GM12878 (cell line): ENCODE measurements around the gene CD151. TPM values are rescaled to one million over a fixed set of nuclear protein-coding genes. Genes with fewer than 3 reads are reported as not detected.

Experiments
- CHD4 ChIP-seq: fragments of 200-600 bp; sonication (generic); IDR thresholded peaks from 2 replicates; pipeline ENCODE4 v1.6.1; 2016; ENCODE audit warnings: mild to moderate bottlenecking
- E4F1 ChIP-seq: fragments of 450-650 bp; IDR thresholded peaks from 2 replicates; pipeline ENCODE4 v1.6.1; 2018; ENCODE audit warnings: borderline replicate concordance, mild to moderate bottlenecking; ENCODE audit not compliant: partially characterized antibody
- FOXK2 ChIP-seq: fragments of 450-650 bp; IDR thresholded peaks from 2 replicates; pipeline ENCODE4 v1.6.1; 2017; ENCODE audit warnings: mild to moderate bottlenecking, moderate library complexity
- KAT2A ChIP-seq: conservative IDR thresholded peaks from 2 replicates; pipeline ENCODE4 v1.6.1; 2011; ENCODE audit warnings: low read depth, low read length; ENCODE audit not compliant: control insufficient read depth
- MTA3 ChIP-seq: IDR thresholded peaks from 2 replicates; pipeline ENCODE4 v1.6.1; 2012; ENCODE audit warnings: low read length, inconsistent platforms, borderline replicate concordance
- MYC ChIP-seq: IDR thresholded peaks from 2 replicates; pipeline ENCODE4 v1.6.1; 2011; ENCODE audit warnings: mild to moderate bottlenecking, low read length, moderate library complexity, inconsistent platforms; ENCODE audit not compliant: insufficient read depth, insufficient replicate concordance, insufficient read length, severe bottlenecking
- NBN ChIP-seq: fragments of 450-650 bp; IDR thresholded peaks from 2 replicates; pipeline ENCODE4 v1.6.1; 2016
- NFYA ChIP-seq: IDR thresholded peaks from 2 replicates; pipeline ENCODE4 v1.6.1; 2011; ENCODE audit warnings: low read depth, mild to moderate bottlenecking, low read length, improper control_type of control experiment, borderline replicate concordance
- PAX8 ChIP-seq: fragments of 450-650 bp; IDR thresholded peaks from 2 replicates; pipeline ENCODE4 v1.6.1; 2017; ENCODE audit warnings: mild to moderate bottlenecking, moderate library complexity
- PML ChIP-seq: IDR thresholded peaks from 2 replicates; pipeline ENCODE4 v1.6.1; 2012; ENCODE audit warnings: low read length, inconsistent platforms
- RCOR1 ChIP-seq: conservative IDR thresholded peaks from 2 replicates; pipeline ENCODE4 v1.6.1; 2012; ENCODE audit warnings: low read depth, low read length, improper control_type of control experiment
- RUNX3 ChIP-seq: IDR thresholded peaks from 2 replicates; pipeline ENCODE4 v1.6.1; 2012; ENCODE audit warnings: low read length, inconsistent platforms
- SMAD1 ChIP-seq: fragments of 450-650 bp; IDR thresholded peaks from 2 replicates; pipeline ENCODE4 v1.6.1; 2018; ENCODE audit warnings: mild to moderate bottlenecking, low read depth; ENCODE audit not compliant: partially characterized antibody
- SMAD5 ChIP-seq: IDR thresholded peaks from 2 replicates; pipeline ENCODE4 v1.6.1; 2016; ENCODE audit warnings: antibody characterized with exemption, low read depth
- SRF ChIP-seq, 2 experiments: IDR thresholded peaks; 2 replicates each; pipeline ENCODE4 v1.6.1; 2011; ENCODE audit warnings: low read depth in 2 of 2, low read length in 2 of 2, mild to moderate bottlenecking in 1 of 2, moderate library complexity in 1 of 2
- STAT3 ChIP-seq: IDR thresholded peaks from 2 replicates; pipeline ENCODE4 v1.6.1; 2011; ENCODE audit warnings: low read depth, low read length, improper control_type of control experiment
- TCF12 ChIP-seq: IDR thresholded peaks from 2 replicates; pipeline ENCODE4 v1.6.1; 2011; ENCODE audit warnings: low read depth, mild to moderate bottlenecking, low read length
- TCF3 ChIP-seq: IDR thresholded peaks from 2 replicates; pipeline ENCODE4 v1.6.1; 2012; ENCODE audit warnings: low read depth, mild to moderate bottlenecking, low read length, borderline replicate concordance; ENCODE audit not compliant: insufficient read depth
- WRNIP1 ChIP-seq: IDR thresholded peaks from 2 replicates; pipeline ENCODE4 v1.6.1; 2011; ENCODE audit warnings: low read depth, low read length, improper control_type of control experiment, borderline replicate concordance
- ZBTB11 ChIP-seq: fragments of 450-650 bp; formaldehyde crosslinking; IDR thresholded peaks from 2 replicates; pipeline ENCODE4 v1.5.0; 2022; ENCODE audit warnings: mild to moderate bottlenecking, missing genetic modification characterization
- ZNF622 ChIP-seq: fragments of 450-650 bp; IDR thresholded peaks from 2 replicates; pipeline ENCODE4 v1.6.1; 2017; ENCODE audit warnings: mild to moderate bottlenecking, inconsistent platforms
- polyA plus RNA-seq, 11 experiments: library from polyadenylated mRNA; depleted of rRNA in 4 of 11; unstranded in 6 of 11; stranded (reverse) in 5 of 11; fragments of >200 nt; fragmentation: Nextera tagmentation in 4 of 11; fragmentation: Illumina TruSeq in 1 of 11; extraction: Ambion mirVana in 4 of 11; extraction: Trizol in 1 of 11; gene quantifications; 1 replicate in 1 of 11; 2 replicates in 10 of 11; pipeline versions ENCODE4 v1.2.1 to v1.2.3, GENCODE V29; 2011 to 2016; ENCODE audit warnings: inconsistent platforms in 2 of 11, missing spikeins in 2 of 11, low read depth in 1 of 11
- total RNA-seq, 4 experiments: library from RNA; depleted of rRNA in 3 of 4; stranded (reverse); fragments of >200 nt in 3 of 4; fragmentation: Illumina TruSeq in 1 of 4; extraction: Trizol in 1 of 4; gene quantifications; 2 replicates each; pipeline versions ENCODE4 v1.2.1 to v1.2.3, GENCODE V29; 2013 to 2021
- TF ChIP-seq, protein P1 (sequence below): IDR thresholded peaks from 2 replicates; pipeline ENCODE4 v1.6.1; 2012; ENCODE audit warnings: low read depth, low read length, improper control_type of control experiment
- TF ChIP-seq, protein P2 (sequence below): fragments of 450-650 bp; IDR thresholded peaks from 2 replicates; pipeline ENCODE4 v1.6.1; 2017; ENCODE audit warnings: mild to moderate bottlenecking

The CD151 gene
- total and polyA plus RNA-seq, 10 of the 15 experiments (the other 5 are each of a cell fraction or from before 2014, with no cell fraction given) = 0.52 to 41.7 (median 14.7) TPM

- TF ChIP-seq, protein P1, sequence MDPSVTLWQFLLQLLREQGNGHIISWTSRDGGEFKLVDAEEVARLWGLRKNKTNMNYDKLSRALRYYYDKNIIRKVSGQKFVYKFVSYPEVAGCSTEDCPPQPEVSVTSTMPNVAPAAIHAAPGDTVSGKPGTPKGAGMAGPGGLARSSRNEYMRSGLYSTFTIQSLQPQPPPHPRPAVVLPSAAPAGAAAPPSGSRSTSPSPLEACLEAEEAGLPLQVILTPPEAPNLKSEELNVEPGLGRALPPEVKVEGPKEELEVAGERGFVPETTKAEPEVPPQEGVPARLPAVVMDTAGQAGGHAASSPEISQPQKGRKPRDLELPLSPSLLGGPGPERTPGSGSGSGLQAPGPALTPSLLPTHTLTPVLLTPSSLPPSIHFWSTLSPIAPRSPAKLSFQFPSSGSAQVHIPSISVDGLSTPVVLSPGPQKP = peak; percentile 91
- peak; percentile 48; the same call in 1 of the 2 replicates for TF ChIP-seq TCF12
- TF ChIP-seq TCF3 = peak; percentile 68; the same call in 1 of the 2 replicates
- peak; percentile 91 for TF ChIP-seq MYC
- TF ChIP-seq ZBTB11 (CRISPR knock-in tag) = no peak; the same call in 1 of the 2 replicates
- TF ChIP-seq MTA3 = no peak
- TF ChIP-seq NBN = peak; percentile 100
- no peak for TF ChIP-seq WRNIP1
- peak; percentile 73 for TF ChIP-seq RUNX3
- TF ChIP-seq SMAD1 = no peak
- no peak for TF ChIP-seq PAX8
- 0 out of 2 replicates have a peak, but pooled peaks have one; percentile 50 for TF ChIP-seq FOXK2
- TF ChIP-seq CHD4 = no peak
- TF ChIP-seq SRF (IDR thresholded peaks at IDR 0.05; ENCODE audit: low read depth in 2 of 2, low read length in 2 of 2) = peak; percentile 39 to 84
- TF ChIP-seq E4F1 = peak; percentile 35
- peak; percentile 84 for TF ChIP-seq PML
- no peak for TF ChIP-seq NFYA
- TF ChIP-seq STAT3 = no peak
- no peak for TF ChIP-seq RCOR1
- TF ChIP-seq ZNF622 = no peak
- TF ChIP-seq SMAD5 = peak; percentile 93
- TF ChIP-seq, protein P2, sequence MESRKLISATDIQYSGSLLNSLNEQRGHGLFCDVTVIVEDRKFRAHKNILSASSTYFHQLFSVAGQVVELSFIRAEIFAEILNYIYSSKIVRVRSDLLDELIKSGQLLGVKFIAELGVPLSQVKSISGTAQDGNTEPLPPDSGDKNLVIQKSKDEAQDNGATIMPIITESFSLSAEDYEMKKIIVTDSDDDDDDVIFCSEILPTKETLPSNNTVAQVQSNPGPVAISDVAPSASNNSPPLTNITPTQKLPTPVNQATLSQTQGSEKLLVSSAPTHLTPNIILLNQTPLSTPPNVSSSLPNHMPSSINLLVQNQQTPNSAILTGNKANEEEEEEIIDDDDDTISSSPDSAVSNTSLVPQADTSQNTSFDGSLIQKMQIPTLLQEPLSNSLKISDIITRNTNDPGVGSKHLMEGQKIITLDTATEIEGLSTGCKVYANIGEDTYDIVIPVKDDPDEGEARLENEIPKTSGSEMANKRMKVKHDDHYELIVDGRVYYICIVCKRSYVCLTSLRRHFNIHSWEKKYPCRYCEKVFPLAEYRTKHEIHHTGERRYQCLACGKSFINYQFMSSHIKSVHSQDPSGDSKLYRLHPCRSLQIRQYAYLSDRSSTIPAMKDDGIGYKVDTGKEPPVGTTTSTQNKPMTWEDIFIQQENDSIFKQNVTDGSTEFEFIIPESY = no peak
- TF ChIP-seq KAT2A = no peak
These were observed 23.3 kb upstream of the CD151 start, which contains the start of gene RPLP2 (continued) for GRCh38 chr11:809287-810039.
